ENCODE measurements around the gene ERG.
A peak's percentile ranks its signal among the peaks of the same experiment; 100 is the strongest.

The ERG gene

GRCh38 chr21:38520511-38520910 lies 22.2 kb upstream of the ERG start:
- Histone ChIP-seq H3K4me3 (ENCODE audit: low read depth in 1 of 2, low read length in 2 of 2) (no peak overlapping the region), H3K4me1 (ENCODE audit: control insufficient read depth in 1 of 2, insufficient read depth in 2 of 2, low read length in 2 of 2) (no peaks in the 10 kb centered on the region), H3K27ac (ENCODE audit: low read length) (no peak overlapping the region)

GRCh38 chr21:38511662-38512243 lies 13.5 kb upstream of the ERG start:
- Histone ChIP-seq H3K4me3 (ENCODE audit: low read depth in 1 of 2, low read length in 2 of 2) (no peak overlapping the region), H3K9me3 (ENCODE audit: control insufficient read depth in 1 of 2, low read length in 2 of 2) (no peaks in the 10 kb centered on the region)

More at GRCh38 chr21:38520511-38520910, 22.2 kb upstream of the ERG start:
- Histone ChIP-seq H3K27me3 (ENCODE audit: low read depth, low read length) (no peaks in the 10 kb centered on the region), H3K36me3 (ENCODE audit: control insufficient read depth in 1 of 2, insufficient read depth in 2 of 2, low read length in 2 of 2) (no peaks in the 10 kb centered on the region), H3K9me3 (ENCODE audit: control insufficient read depth in 1 of 2, low read length in 2 of 2) (no peaks in the 10 kb centered on the region)

GRCh38 chr21:38511198-38511597 lies 12.9 kb upstream of the ERG start:
- no peaks in the 10 kb centered on the region for H3K27me3 ChIP-seq (ENCODE audit: low read depth, low read length)
- no peaks in the 10 kb centered on the region for H3K36me3 ChIP-seq (ENCODE audit: control insufficient read depth in 1 of 2, insufficient read depth in 2 of 2, low read length in 2 of 2)
- H3K4me1 ChIP-seq (ENCODE audit: control insufficient read depth in 1 of 2, insufficient read depth in 2 of 2, low read length in 2 of 2): no peaks in the 10 kb centered on the region
- no peak overlapping the region for H3K27ac ChIP-seq (ENCODE audit: low read length)
- H3K4me3 ChIP-seq (ENCODE audit: low read depth in 1 of 2, low read length in 2 of 2): no peak overlapping the region
- no peaks in the 10 kb centered on the region for H3K9me3 ChIP-seq (ENCODE audit: control insufficient read depth in 1 of 2, low read length in 2 of 2)

More at GRCh38 chr21:38511662-38512243, 13.5 kb upstream of the ERG start:
- H3K36me3 ChIP-seq (ENCODE audit: control insufficient read depth in 1 of 2, insufficient read depth in 2 of 2, low read length in 2 of 2): no peaks in the 10 kb centered on the region
- no peak overlapping the region for H3K27ac ChIP-seq (ENCODE audit: low read length)
- no peaks in the 10 kb centered on the region for H3K4me1 ChIP-seq (ENCODE audit: control insufficient read depth in 1 of 2, insufficient read depth in 2 of 2, low read length in 2 of 2)
- no peaks in the 10 kb centered on the region for H3K27me3 ChIP-seq (ENCODE audit: low read depth, low read length)

GRCh38 chr21:38507374-38507942 lies 9.2 kb upstream of the ERG start:
- H3K4me1 ChIP-seq (ENCODE audit: control insufficient read depth in 1 of 2, insufficient read depth in 2 of 2, low read length in 2 of 2): no peaks in the 10 kb centered on the region
- no peaks in the 10 kb centered on the region for H3K36me3 ChIP-seq (ENCODE audit: control insufficient read depth in 1 of 2, insufficient read depth in 2 of 2, low read length in 2 of 2)
- H3K4me3 ChIP-seq (ENCODE audit: low read depth in 1 of 2, low read length in 2 of 2): no peak overlapping the region
- H3K9me3 ChIP-seq (ENCODE audit: control insufficient read depth in 1 of 2, low read length in 2 of 2): no peaks in the 10 kb centered on the region
- no peak overlapping the region for H3K27ac ChIP-seq (ENCODE audit: low read length)
- H3K27me3 ChIP-seq (ENCODE audit: low read depth, low read length): no peaks in the 10 kb centered on the region

- Histone ChIP-seq H3K36me3 (ENCODE audit: control insufficient read depth in 1 of 2, insufficient read depth in 2 of 2, low read length in 2 of 2) (no peaks in the 10 kb centered on the region), H3K4me1 (ENCODE audit: control insufficient read depth in 1 of 2, insufficient read depth in 2 of 2, low read length in 2 of 2) (no peaks in the 10 kb centered on the region), H3K27ac (ENCODE audit: low read length) (no peak overlapping the region), H3K9me3 (ENCODE audit: control insufficient read depth in 1 of 2, low read length in 2 of 2) (no peaks in the 10 kb centered on the region), H3K4me3 (ENCODE audit: low read depth in 1 of 2, low read length in 2 of 2) (no peak overlapping the region), H3K27me3 (ENCODE audit: low read depth, low read length) (no peaks in the 10 kb centered on the region)
These were observed 8.5 kb upstream of the ERG start for GRCh38 chr21:38506661-38507281.

GRCh38 chr21:38505654-38506523 lies 7.6 kb upstream of the ERG start:
- no peak overlapping the region for H3K27ac ChIP-seq (ENCODE audit: low read length)
- H3K4me3 ChIP-seq (ENCODE audit: low read depth in 1 of 2, low read length in 2 of 2): no peak overlapping the region
- no peaks in the 10 kb centered on the region for H3K4me1 ChIP-seq (ENCODE audit: control insufficient read depth in 1 of 2, insufficient read depth in 2 of 2, low read length in 2 of 2)
- no peaks in the 10 kb centered on the region for H3K9me3 ChIP-seq (ENCODE audit: control insufficient read depth in 1 of 2, low read length in 2 of 2)
- H3K27me3 ChIP-seq (ENCODE audit: low read depth, low read length): no peaks in the 10 kb centered on the region
- no peaks in the 10 kb centered on the region for H3K36me3 ChIP-seq (ENCODE audit: control insufficient read depth in 1 of 2, insufficient read depth in 2 of 2, low read length in 2 of 2)

- H3K9me3 ChIP-seq (ENCODE audit: control insufficient read depth in 1 of 2, low read length in 2 of 2): no peaks in the 10 kb centered on the region
- no peaks in the 10 kb centered on the region for H3K36me3 ChIP-seq (ENCODE audit: control insufficient read depth in 1 of 2, insufficient read depth in 2 of 2, low read length in 2 of 2)
- H3K4me1 ChIP-seq (ENCODE audit: control insufficient read depth in 1 of 2, insufficient read depth in 2 of 2, low read length in 2 of 2): no peaks in the 10 kb centered on the region
- peak overlapping the region; percentile 0 for H3K27ac ChIP-seq (ENCODE audit: low read length)
- no peaks in the 10 kb centered on the region for H3K27me3 ChIP-seq (ENCODE audit: low read depth, low read length)
- H3K4me3 ChIP-seq (ENCODE audit: low read depth in 1 of 2, low read length in 2 of 2): no peak overlapping the region
These were observed 5.8 kb upstream of the ERG start for GRCh38 chr21:38504066-38504465.

GRCh38 chr21:38503583-38503982 lies 5.3 kb upstream of the ERG start:
- Histone ChIP-seq H3K27me3 (ENCODE audit: low read depth, low read length) (no peaks in the 10 kb centered on the region), H3K36me3 (ENCODE audit: control insufficient read depth in 1 of 2, insufficient read depth in 2 of 2, low read length in 2 of 2) (no peaks in the 10 kb centered on the region), H3K9me3 (ENCODE audit: control insufficient read depth in 1 of 2, low read length in 2 of 2) (no peaks in the 10 kb centered on the region), H3K4me1 (ENCODE audit: control insufficient read depth in 1 of 2, insufficient read depth in 2 of 2, low read length in 2 of 2) (no peaks in the 10 kb centered on the region), H3K4me3 (ENCODE audit: low read depth in 1 of 2, low read length in 2 of 2) (no peak overlapping the region), H3K27ac (ENCODE audit: low read length) (no peak overlapping the region)

- Histone ChIP-seq H3K9me3 (ENCODE audit: control insufficient read depth in 1 of 2, low read length in 2 of 2) (no peaks in the 10 kb centered on the region), H3K4me1 (ENCODE audit: control insufficient read depth in 1 of 2, insufficient read depth in 2 of 2, low read length in 2 of 2) (no peaks in the 10 kb centered on the region), H3K36me3 (ENCODE audit: control insufficient read depth in 1 of 2, insufficient read depth in 2 of 2, low read length in 2 of 2) (no peaks in the 10 kb centered on the region), H3K4me3 (ENCODE audit: low read depth in 1 of 2, low read length in 2 of 2) (no peak overlapping the region), H3K27ac (ENCODE audit: low read length) (peak overlapping the region; percentile 8), H3K27me3 (ENCODE audit: low read depth, low read length) (no peaks in the 10 kb centered on the region)
These were observed 1.8 kb upstream of the ERG start for GRCh38 chr21:38500073-38500472.

GRCh38 chr21:38499296-38499695 lies 1.0 kb upstream of the ERG start:
- Histone ChIP-seq H3K4me3 (ENCODE audit: low read depth in 1 of 2, low read length in 2 of 2) (no peak overlapping the region), H3K36me3 (ENCODE audit: control insufficient read depth in 1 of 2, insufficient read depth in 2 of 2, low read length in 2 of 2) (no peaks in the 10 kb centered on the region), H3K27me3 (ENCODE audit: low read depth, low read length) (no peaks in the 10 kb centered on the region), H3K4me1 (ENCODE audit: control insufficient read depth in 1 of 2, insufficient read depth in 2 of 2, low read length in 2 of 2) (no peaks in the 10 kb centered on the region), H3K27ac (ENCODE audit: low read length) (peak overlapping the region; percentile 32), H3K9me3 (ENCODE audit: control insufficient read depth in 1 of 2, low read length in 2 of 2) (no peaks in the 10 kb centered on the region)

GRCh38 chr21:38496224-38496623 lies 2.1 kb downstream of the ERG start:
- Histone ChIP-seq H3K9me3 (ENCODE audit: control insufficient read depth in 1 of 2, low read length in 2 of 2) (no peaks in the 10 kb centered on the region), H3K27ac (ENCODE audit: low read length) (peak overlapping the region; percentile 71), H3K27me3 (ENCODE audit: low read depth, low read length) (no peaks in the 10 kb centered on the region), H3K4me1 (ENCODE audit: control insufficient read depth in 1 of 2, insufficient read depth in 2 of 2, low read length in 2 of 2) (no peaks in the 10 kb centered on the region), H3K36me3 (ENCODE audit: control insufficient read depth in 1 of 2, insufficient read depth in 2 of 2, low read length in 2 of 2) (no peaks in the 10 kb centered on the region), H3K4me3 (ENCODE audit: low read depth in 1 of 2, low read length in 2 of 2) (peak overlapping the region; percentile 17 to 29)

Measured in muscle layer of duodenum (tissue), 2 donors.